Small intestine (tissue), 7 donors: ENCODE results near the gene NPIPB8. TPM values are rescaled to one million over a fixed set of nuclear protein-coding genes. Genes with fewer than 3 reads are reported as not detected.
A peak's percentile ranks its signal among the peaks of the same experiment; 100 is the strongest.
"Not testable (repeated sequence)": the region's sequence is repeated elsewhere in the genome, so short reads cannot be mapped to it uniquely, and the experiment has no call there.

Experiments
- DNase-seq, 2 donors: peaks; one replicate each; pipeline versions ENCODE4 v3.0.0 to v3.0.0-alpha.2; 2013
- FAIRE-seq: peaks from 2 replicates; lab custom pipeline; 2012; peaks lifted over from hg19 to GRCh38; lab: Jason Lieb, UNC
- H3K27ac ChIP-seq, 3 donors: one replicate each; pipeline ENCODE4 v1.5.1; 2013; ENCODE audit warnings: low read length in 2 of 3, mild to moderate bottlenecking in 2 of 3, control low read depth in 1 of 3, inconsistent platforms in 1 of 3, low read depth in 1 of 3, moderate library complexity in 1 of 3
- H3K27me3 ChIP-seq, 3 donors: one replicate each; pipeline ENCODE4 v1.6.1; 2013; ENCODE audit warnings: low read length in 3 of 3, inconsistent platforms in 1 of 3; ENCODE audit not compliant: control insufficient read depth in 3 of 3, insufficient read depth in 3 of 3
- H3K36me3 ChIP-seq, 3 donors: one replicate each; pipeline ENCODE4 v1.6.1; 2013; ENCODE audit warnings: low read length in 3 of 3, inconsistent platforms in 1 of 3, low read depth in 1 of 3, mild to moderate bottlenecking in 1 of 3, moderate library complexity in 1 of 3; ENCODE audit not compliant: control insufficient read depth in 3 of 3, insufficient read depth in 2 of 3
- H3K4me1 ChIP-seq, 3 donors: one replicate each; pipeline ENCODE4 v1.6.1; 2013; ENCODE audit warnings: low read length in 2 of 3, inconsistent platforms in 1 of 3, low read depth in 1 of 3, mild to moderate bottlenecking in 1 of 3, moderate library complexity in 1 of 3; ENCODE audit not compliant: control insufficient read depth in 3 of 3, insufficient read depth in 2 of 3
- H3K4me3 ChIP-seq, 3 donors: one replicate each; pipeline ENCODE4 v1.5.1; 2013; ENCODE audit warnings: low read length in 3 of 3, control low read depth in 1 of 3, inconsistent platforms in 1 of 3, low read depth in 1 of 3, mild to moderate bottlenecking in 1 of 3, moderate library complexity in 1 of 3
- H3K9me3 ChIP-seq, 2 donors: one replicate each; pipeline ENCODE4 v1.6.1; 2013; ENCODE audit warnings: low read depth in 1 of 2, low read length in 1 of 2; ENCODE audit not compliant: control insufficient read depth in 2 of 2, insufficient read depth in 1 of 2
- WGBS, 3 donors: extraction: QIAGEN DNeasy Blood & Tissue Kit; methylation state at CpG; one replicate each; pipeline ENCODE4 v1.1.7; 2013; 5-methylcytosine and 5-hydroxymethylcytosine counted together
- polyA plus RNA-seq, 4 donors: library from polyadenylated mRNA; stranded (reverse) in 3 of 4; unstranded in 1 of 4; fragments of 200-250 nt in 3 of 4; fragments of 120-200 nt in 1 of 4; gene quantifications; one replicate each; pipeline versions ENCODE4 v1.2.1 to v1.2.3, GENCODE V29; 2013
- donor health status: healthy with polysubstance abuse.
- donor health status: control.
- donor health status: control.
- donor health status: Bipolar disorder and iron deficiency.
- donor health status: healthy.

NPIPB8 gene
- polyA plus RNA-seq, 4 donors = 0.03 to 2.2 TPM; not detected in 2

- Histone ChIP-seq H3K27me3 (no peaks in the 10 kb centered on the region), H3K36me3 (peaks cover under 1 to 34% (median 2%) of the 10 kb centered on the region in 3 donors), H3K4me1 (peaks cover 0 to 28% (median 2%) of the 10 kb centered on the region in 3 donors), H3K9me3 (no peaks in the 10 kb centered on the region), H3K4me3 (peak overlapping the region in 2 of 3 donors; percentile 39 to 51), H3K27ac (peak overlapping the region in 2 of 3 donors; percentile 57 to 85)
- FAIRE-seq = no peak
- peak in 1 of 2 donors; percentile 25 for DNase-seq
- WGBS, 3 donors = 42 to 72% (median 64%) methylated on average over 8 of the region's 8 CpGs
Observed at GRCh38 chr16:28596115-28596630, 41.7 kb upstream of the NPIPB8 start.

DNA sequence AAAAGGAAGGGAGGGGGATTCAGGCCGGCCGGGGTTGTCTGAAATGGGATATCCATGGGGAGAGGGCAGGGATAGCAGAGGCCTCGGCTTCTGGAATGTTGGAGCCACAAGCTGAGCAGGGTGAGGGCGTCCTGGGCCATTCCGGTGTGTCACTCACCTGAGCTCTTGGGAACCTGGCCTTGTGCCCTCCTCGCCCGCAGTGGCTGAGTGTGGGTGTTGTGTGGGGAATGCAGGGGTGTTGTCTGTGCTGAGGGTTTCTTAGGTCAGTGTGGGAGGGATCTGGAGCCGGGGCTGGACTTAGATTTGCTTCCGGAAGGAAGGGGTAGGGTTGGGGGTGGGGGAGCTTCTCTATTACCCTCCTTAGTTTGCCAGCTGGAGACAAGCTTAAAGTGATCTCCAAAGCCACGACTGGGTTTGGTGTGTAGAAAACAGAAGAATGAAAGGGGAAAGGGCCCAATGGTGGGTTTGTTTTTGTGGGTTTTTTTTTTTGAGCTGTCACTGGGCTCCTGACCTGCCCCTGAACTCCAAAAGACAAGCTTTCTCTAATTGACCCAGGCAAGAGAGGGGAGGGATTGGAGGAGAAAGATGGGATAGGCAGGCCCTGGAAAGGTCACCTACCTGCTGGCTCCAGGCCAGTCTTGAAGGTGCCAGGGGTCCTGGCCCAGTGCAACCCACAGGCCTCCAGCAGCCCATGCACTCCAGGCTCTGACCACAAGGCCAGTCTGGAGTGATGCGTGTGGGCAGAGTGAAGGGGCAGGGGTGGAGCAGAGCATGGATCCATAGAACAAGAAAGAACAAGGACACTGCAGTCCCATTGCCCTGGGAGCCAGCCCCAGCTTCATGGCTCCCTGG lies 40.8 kb upstream of the NPIPB8 start, which contains the start of gene SULT1A2:
TSS of gene SULT1A2 (minus strand) at position 211 of the 852 bp plus-strand sequence. CDS start 1,120 bp downstream, outside the sequence.
- 15 to 33% (median 29%) methylated on average over 11 of the region's 11 CpGs for WGBS, 3 donors
- no peaks in the 10 kb centered on the region for H3K27me3 ChIP-seq
- DNase-seq (peak; percentile 88 to 95), FAIRE-seq (no peak)
- peaks cover 0 to 28% (median 2%) of the 10 kb centered on the region in 3 donors for H3K4me1 ChIP-seq
- H3K36me3 ChIP-seq = peaks cover 0 to 25% (median 0%) of the 10 kb centered on the region in 3 donors
- peak within 1 kb of the TSS in 2 of 3 donors; percentile 39 to 51 for H3K4me3 ChIP-seq
- peak within 1 kb of the TSS; percentile 71 to 85 (median 83) for H3K27ac ChIP-seq
- H3K9me3 ChIP-seq = no peaks in the 10 kb centered on the region

- FAIRE-seq (no peak), DNase-seq (peak; percentile 61 to 84)
- WGBS, 3 donors = 37 to 63% (median 37%) methylated on average over 9 of the region's 9 CpGs
- Histone ChIP-seq H3K9me3 (no peaks in the 10 kb centered on the region), H3K27me3 (no peaks in the 10 kb centered on the region), H3K27ac (peak overlapping the region; percentile 71 to 83 (median 72)), H3K4me3 (no peak overlapping the region), H3K4me1 (peaks cover 0 to 31% (median 2%) of the 10 kb centered on the region in 3 donors), H3K36me3 (peaks cover 0 to 18% (median 0%) of the 10 kb centered on the region in 3 donors)
Observed at GRCh38 chr16:28597692-28598261, 40.1 kb upstream of the NPIPB8 start.

DNA sequence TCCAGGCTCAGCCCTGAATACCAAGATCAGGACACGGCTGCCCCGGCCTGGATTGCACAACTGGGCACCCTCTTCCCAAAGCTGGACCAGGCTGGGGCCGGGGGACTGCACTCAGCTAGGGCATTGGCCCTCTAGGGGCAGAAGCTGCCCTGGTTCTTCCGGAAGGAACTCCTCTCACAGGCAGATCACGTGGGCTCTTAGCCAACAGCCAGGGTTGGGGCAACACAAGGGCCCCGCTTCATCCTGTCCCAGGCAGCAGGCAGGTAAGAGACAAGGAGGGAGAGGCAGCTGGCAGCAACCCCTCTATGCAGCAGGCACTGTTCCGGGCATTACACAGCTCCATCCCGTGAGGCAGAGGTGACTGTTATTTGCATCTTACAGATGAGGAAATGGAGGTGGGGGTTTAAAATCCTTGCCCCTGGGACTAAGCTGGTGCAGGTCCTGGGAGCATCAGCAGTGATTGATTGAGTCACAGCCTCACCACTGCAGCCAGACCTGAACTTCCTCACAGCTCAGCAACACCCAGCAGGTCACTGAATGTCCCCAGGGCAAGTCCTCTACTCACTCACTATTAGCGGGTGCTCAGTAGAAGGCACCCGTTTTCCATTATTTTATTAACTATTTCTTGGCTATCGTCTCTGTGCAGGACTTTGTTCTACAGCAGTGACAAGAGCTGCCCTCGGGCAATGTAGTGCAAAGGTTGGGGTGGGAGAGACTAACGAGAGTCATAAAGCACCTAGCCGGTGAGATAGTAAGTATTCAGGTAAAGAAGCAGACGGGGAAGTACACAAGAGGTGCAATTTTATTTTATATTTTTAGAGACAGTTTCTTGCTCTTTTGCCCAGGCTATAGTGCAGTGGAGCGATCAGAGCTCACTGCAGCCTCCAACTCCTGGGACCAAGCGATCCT lies 38.2 kb upstream of the NPIPB8 start:
- not testable (repeated sequence) for H3K4me3 ChIP-seq, H3K27me3 ChIP-seq, H3K27ac ChIP-seq, DNase-seq, H3K9me3 ChIP-seq
- peak; percentile 19 for FAIRE-seq
- Histone ChIP-seq H3K36me3 (peaks cover 0 to 20% (median 0%) of the 10 kb centered on the region in 3 donors), H3K4me1 (peaks cover 0 to 27% (median 2%) of the 10 kb centered on the region in 3 donors)
- WGBS, 3 donors = no CpG with 5 or more reads among the region's 17 CpGs

DNA sequence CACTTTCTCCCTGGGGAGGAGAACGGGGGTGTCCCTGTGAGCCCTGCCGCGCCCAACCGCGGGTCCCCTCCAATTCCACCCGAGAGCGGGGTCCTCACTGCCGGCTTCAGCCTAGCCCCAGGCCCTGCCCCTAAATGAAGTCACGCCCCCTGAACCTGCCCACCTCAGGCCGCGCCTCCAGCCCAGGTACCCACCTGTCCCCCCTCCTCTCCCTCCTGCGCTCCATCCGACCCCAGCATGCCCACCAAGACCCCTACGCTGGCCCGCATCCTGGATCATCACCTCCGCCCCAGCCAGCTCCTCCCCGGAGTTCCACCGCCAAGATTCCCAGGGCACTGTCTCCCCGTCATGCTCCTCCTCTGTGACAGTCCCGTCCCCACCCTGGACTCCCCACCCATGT lies 36.9 kb upstream of the NPIPB8 start:
- WGBS, 3 donors = 39 to 41% (median 40%) methylated on average over 6 to 14 of the region's 20 CpGs

DNA sequence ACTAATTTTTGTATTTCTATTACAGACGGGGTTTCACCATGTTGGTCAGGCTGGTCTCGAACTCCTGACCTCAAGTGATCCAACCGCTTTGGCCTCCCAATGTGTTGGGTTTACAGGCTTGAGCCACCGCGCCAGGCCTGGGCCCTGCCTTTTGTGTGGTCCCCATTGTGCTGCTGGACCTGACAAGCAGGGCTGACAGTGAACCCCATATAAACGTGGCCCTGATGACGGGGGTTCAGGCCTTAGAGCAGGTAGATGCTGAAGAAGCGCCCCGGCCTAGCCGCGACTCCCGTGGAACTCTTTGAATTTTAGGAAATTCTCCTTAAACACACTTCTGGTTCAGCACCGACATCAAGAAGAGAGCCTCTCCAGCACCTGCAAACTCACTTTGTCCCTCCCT lies 36.3 kb upstream of the NPIPB8 start:
- not testable (repeated sequence) for H3K27ac ChIP-seq, DNase-seq, H3K9me3 ChIP-seq, FAIRE-seq, H3K27me3 ChIP-seq, H3K4me3 ChIP-seq
- Histone ChIP-seq H3K4me1 (peaks cover 0 to 17% (median 2%) of the 10 kb centered on the region in 3 donors), H3K36me3 (peaks cover 0 to 34% (median 6%) of the 10 kb centered on the region in 3 donors)
- WGBS, 3 donors = 86 to 91% (median 87%) methylated on average over 10 to 12 of the region's 13 CpGs

More for the DNA sequence above, 36.9 kb upstream of the NPIPB8 start:
- not testable (repeated sequence) for H3K4me3 ChIP-seq, FAIRE-seq, H3K9me3 ChIP-seq, H3K27me3 ChIP-seq, DNase-seq
- Histone ChIP-seq H3K27ac (peak overlapping the region in 1 of 3 donors; percentile 42), H3K36me3 (peaks cover 0 to 31% (median 2%) of the 10 kb centered on the region in 3 donors), H3K4me1 (peaks cover 0 to 23% (median 2%) of the 10 kb centered on the region in 3 donors)

DNA sequence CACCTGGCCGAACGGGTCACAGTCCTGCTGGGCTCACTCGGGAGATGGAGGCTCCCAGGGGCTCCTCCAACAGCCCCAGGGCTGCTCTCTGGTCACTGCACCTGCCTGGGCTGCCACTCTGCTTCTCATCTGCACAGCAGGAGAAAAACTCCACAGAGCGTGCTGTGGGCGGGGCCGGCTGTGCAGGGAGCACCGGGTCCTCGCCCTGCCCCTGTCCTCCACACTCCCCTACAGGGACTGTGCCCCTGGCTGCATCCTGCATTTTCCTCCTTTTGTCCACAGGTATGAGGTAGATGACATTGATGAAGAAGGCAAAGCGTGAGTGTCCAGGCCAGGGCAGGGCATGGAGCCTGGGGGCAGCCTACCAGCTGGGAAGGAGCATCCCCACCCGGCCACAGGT lies 35.8 kb upstream of the NPIPB8 start:
- 27 to 68% (median 67%) methylated on average over 2 to 5 of the region's 10 CpGs for WGBS, 3 donors
- Histone ChIP-seq H3K4me1 (peaks cover 0 to 15% (median 2%) of the 10 kb centered on the region in 3 donors), H3K36me3 (peaks cover 0 to 38% (median 6%) of the 10 kb centered on the region in 3 donors)
- not testable (repeated sequence) for H3K4me3 ChIP-seq, H3K27me3 ChIP-seq, H3K9me3 ChIP-seq, DNase-seq, H3K27ac ChIP-seq, FAIRE-seq
